ENCODE data around the gene TNFRSF18.

DNA sequence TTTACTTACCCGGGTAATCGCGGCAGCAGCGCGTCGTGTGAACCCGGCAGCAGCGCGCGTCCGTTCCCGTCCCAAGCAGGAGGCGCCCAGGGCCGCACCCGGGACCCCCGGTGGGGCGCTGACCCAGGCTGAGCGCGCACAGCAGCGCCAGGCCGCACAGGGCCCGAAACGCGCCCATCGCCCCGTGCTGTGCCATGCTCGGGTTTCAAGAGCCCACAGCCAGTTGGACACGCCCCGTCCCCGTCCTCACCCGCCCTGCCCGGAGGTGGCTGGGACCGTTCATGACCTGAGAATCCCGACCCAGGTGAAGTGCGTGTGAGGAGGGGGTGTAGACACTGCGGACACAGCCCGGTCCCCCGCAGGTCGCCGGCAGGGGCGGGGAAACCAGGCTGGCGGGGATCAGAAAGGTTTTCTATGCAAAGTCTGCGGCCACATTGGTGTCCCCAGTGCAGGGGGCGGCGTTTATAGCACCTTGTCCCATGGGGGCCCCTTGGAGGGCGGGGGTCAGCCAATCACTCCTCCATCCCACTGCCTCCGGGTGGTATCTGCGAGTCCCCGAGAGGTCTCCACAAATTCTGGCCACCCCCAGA lies at the start of gene TNFRSF18:
- TF ChIP-seq, protein P1, sequence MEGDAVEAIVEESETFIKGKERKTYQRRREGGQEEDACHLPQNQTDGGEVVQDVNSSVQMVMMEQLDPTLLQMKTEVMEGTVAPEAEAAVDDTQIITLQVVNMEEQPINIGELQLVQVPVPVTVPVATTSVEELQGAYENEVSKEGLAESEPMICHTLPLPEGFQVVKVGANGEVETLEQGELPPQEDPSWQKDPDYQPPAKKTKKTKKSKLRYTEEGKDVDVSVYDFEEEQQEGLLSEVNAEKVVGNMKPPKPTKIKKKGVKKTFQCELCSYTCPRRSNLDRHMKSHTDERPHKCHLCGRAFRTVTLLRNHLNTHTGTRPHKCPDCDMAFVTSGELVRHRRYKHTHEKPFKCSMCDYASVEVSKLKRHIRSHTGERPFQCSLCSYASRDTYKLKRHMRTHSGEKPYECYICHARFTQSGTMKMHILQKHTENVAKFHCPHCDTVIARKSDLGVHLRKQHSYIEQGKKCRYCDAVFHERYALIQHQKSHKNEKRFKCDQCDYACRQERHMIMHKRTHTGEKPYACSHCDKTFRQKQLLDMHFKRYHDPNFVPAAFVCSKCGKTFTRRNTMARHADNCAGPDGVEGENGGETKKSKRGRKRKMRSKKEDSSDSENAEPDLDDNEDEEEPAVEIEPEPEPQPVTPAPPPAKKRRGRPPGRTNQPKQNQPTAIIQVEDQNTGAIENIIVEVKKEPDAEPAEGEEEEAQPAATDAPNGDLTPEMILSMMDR (conservative IDR thresholded peaks at IDR 0.05; ENCODE audit: low read length), result no peak
- no peak for TF ChIP-seq EZH2phosphoT487 (IDR thresholded peaks at IDR 0.05; ENCODE audit: borderline replicate concordance, low read depth, low read length)

All from OCI-LY7 (cell line).